HAP-1 (cell line): ENCODE measurements around the gene ITGA7.

Experiments
- DNase-seq, 2 experiments: peaks; one replicate each; pipeline ENCODE4 v3.0.0-alpha.2; 2016 to 2020; ENCODE audit warnings: low spot score in 2 of 2
- H3K27me3 ChIP-seq: fragments of 250-450 bp; sonication (Bioruptor Pico); 2 replicates; pipeline ENCODE4 v1.5.1; 2020; ENCODE audit warnings: low read depth, mild to moderate bottlenecking, moderate library complexity
- H3K36me3 ChIP-seq: fragments of 250-450 bp; sonication (Bioruptor Pico); replicated peaks from 2 replicates; pipeline ENCODE4 v1.5.1; 2020; ENCODE audit warnings: mild to moderate bottlenecking
- H3K4me1 ChIP-seq: fragments of 250-450 bp; sonication (Bioruptor Pico); 2 replicates; pipeline ENCODE4 v1.5.1; 2020; ENCODE audit warnings: mild to moderate bottlenecking
- H3K4me3 ChIP-seq: fragments of 250-450 bp; sonication (Bioruptor Pico); 2 replicates; pipeline ENCODE4 v1.5.1; 2020; ENCODE audit warnings: mild to moderate bottlenecking, moderate library complexity
- H3K9me3 ChIP-seq: fragments of 250-450 bp; sonication (Bioruptor Pico); 2 replicates; pipeline ENCODE4 v1.5.1; 2020; ENCODE audit warnings: mild to moderate bottlenecking, moderate library complexity
- in situ Hi-C: fragments of 300-500 bp; cut with MboI; formaldehyde crosslinking; loops from 3 replicates; pipeline ENCODE4 v1.14.3; 2020; ENCODE audit warnings: low sequenced_read_pairs, inconsistent platforms, mixed read lengths

The ITGA7 gene

DNA sequence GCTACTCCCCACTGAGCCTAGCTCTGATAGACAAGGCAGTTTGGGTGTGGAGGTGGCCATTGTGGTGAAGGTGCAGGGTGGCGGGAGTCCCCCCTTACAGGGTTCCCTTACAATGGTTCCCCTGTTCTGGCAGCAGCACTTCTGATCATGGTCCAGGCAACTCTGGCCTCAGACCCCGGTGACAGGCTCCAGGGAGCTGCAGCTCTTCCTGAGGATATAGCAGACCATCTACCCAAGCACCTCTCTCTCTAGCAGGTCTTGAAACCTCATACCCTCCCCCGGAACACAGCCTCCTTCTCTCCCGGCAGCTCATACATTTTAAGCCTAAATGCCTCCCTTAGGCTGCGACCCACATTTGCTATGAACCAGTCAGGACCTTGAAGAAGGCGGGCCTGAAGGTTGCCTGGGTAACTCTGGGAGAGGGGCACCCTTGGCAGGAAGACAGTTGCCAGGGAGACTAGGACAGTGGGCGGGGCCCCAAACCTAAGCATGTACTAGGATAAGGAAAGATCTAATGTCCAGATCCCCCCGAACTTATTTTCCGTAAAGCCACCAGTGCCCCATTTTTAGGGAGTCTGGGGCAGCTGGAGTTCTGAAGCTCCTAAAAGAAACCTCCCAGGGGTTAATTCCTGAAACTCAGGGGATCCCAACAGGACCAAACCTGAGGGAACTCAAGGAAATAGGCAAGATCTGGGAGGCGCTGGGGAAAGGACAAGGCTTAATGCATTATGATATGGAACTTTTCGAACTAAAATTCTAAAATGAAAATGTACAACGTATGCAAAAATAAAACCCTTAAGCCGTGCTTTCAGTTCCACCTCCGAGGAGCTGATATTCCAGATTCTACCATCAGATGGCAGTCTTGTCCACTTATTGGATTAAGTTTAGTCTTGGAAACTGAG lies 30.7 kb upstream of the ITGA7 start:
- peaks cover 14% of the 10 kb centered on the region for H3K4me1 ChIP-seq
- in situ Hi-C loops: loop anchor here (5.0 to 10.0 kb wide), 2 partner anchors 189 to 376 kb away; partner anchors contain the start of genes PYM1, RPL41 and ZC3H10
- DNase-seq: peak; percentile 95
- no peaks in the 10 kb centered on the region for H3K36me3 ChIP-seq
- no peaks in the 10 kb centered on the region for H3K27me3 ChIP-seq
- no peaks in the 10 kb centered on the region for H3K9me3 ChIP-seq
- H3K4me3 ChIP-seq: peak overlapping the region; percentile 31

DNA sequence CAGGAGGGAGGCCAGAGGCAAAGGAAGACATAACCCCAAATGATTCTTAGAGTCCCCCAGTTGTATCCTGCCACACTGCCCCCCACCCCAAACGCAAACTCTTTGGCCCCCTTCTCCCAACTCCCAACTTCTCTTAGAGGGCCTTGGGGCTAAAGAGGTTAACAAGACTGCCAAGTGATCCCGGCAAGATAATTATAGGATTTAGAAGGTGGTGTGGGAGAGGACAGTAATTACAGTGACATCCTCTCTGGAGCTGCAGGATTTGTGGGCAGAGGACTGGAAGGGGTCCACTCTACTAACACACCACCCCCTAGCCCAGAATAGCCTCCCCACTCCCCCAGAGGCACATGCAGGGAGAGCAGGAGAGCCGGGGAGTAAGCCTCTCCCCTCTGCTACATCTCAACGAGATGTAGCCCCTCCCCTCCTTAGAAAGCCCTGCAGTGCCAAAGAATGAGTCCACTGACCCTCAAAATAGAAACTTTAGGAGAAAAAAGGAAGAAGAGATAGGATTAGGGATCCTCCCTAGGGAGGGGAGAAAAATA lies 29.9 kb upstream of the ITGA7 start:
- Histone ChIP-seq H3K4me3 (peak overlapping the region; percentile 31), H3K9me3 (no peaks in the 10 kb centered on the region), H3K4me1 (peaks cover 13% of the 10 kb centered on the region), H3K36me3 (no peaks in the 10 kb centered on the region), H3K27me3 (no peaks in the 10 kb centered on the region)
- in situ Hi-C loops: loop anchor here (5.0 to 10.0 kb wide), 2 partner anchors 190 to 377 kb away; partner anchors contain the start of genes PYM1, RPL41 and ZC3H10
- peak in 1 of 2 experiments; percentile 47 for DNase-seq

DNA sequence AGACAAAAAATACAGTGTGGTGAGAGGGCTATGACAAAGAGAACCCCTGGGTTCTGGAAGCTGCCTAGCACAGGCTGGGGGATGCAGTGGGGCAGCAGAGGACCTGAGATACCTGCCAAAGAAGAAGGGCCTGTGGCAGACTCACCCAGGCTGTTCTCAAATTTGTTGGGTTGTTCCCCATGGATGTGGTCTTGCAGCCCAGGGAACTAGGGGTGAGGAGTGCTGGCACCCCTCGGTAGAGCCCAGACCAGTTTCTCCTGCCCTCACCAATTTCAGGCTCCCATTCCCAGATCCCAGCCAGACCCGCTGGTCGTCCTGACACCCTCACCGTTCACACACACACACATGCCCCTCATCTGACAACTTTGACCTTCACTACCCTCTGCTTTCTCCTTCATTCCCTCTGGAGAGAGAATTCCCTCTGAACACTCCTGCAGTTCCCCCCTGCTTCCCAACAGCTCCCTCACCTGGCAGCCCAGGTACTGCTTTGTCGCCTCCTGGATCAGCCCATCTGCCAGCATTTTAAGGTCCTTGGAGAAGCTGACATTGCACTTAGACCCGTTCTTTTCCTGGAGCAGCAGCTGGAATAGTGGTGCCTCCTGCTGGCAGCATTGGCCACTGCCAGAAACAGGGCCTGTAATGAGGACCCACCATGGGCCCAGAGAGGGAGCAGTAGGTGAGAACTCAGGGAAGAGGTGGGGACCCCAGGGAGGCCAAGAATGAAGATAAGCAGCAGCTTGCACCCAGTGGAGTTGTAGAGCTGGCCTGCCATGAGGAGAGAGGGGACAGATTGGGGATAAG lies 29.3 kb upstream of the ITGA7 start:
- H3K27me3 ChIP-seq: no peaks in the 10 kb centered on the region
- in situ Hi-C loops: loop anchor here (5.0 to 10.0 kb wide), 2 partner anchors 190 to 378 kb away; partner anchors contain the start of genes PYM1, RPL41 and ZC3H10
- H3K36me3 ChIP-seq: no peaks in the 10 kb centered on the region
- DNase-seq: peak; percentile 58 to 79
- peak overlapping the region; percentile 31 for H3K4me3 ChIP-seq
- peaks cover 11% of the 10 kb centered on the region for H3K4me1 ChIP-seq
- H3K9me3 ChIP-seq: no peaks in the 10 kb centered on the region

DNA sequence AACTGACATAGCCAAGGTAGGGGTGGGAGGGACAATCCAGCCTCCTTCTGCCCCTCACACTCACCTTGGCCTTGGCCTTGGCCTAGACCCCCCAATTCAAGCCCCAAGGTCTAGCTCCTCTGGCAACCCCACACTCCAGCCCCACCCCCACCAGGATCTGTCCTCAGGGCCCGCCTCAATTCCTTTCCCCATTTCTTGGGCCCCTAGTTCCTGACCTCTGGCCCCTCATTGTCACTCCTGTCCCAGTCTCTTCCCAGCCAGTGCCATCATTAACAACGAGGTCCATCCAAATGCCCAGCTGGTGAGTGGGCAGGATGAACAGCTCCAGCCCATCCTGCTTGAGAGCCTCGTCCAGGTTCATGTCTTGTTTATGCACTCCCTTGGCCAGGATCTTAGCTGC lies 28.4 kb upstream of the ITGA7 start:
- Histone ChIP-seq H3K9me3 (no peaks in the 10 kb centered on the region), H3K27me3 (no peaks in the 10 kb centered on the region), H3K4me1 (peaks cover 11% of the 10 kb centered on the region), H3K4me3 (no peak overlapping the region), H3K36me3 (no peaks in the 10 kb centered on the region)
- no peak for DNase-seq
- in situ Hi-C loops: loop anchor here (5.0 to 10.0 kb wide), 2 partner anchors 191 to 379 kb away; partner anchors contain the start of genes PYM1, RPL41 and ZC3H10

DNA sequence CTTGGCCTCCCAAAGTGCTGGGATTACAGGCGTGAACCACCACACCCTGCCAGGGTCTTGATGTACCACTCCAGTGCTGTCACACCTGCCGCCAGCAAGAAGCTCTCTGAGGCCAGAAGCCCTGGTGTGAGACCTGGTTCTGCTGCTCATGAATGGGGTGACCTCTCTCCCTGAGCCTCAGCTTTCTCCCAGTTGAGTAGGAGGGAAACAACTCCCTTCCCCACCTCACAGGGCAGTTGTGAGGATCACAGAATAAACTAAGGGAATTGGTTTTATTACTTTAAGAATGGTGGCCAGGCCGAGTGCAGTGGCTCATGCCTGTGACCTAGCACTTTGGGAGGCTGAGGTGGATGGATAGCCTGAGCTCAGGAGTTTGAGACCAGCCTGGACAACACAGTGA lies 26.9 kb upstream of the ITGA7 start:
- Histone ChIP-seq H3K36me3 (no peaks in the 10 kb centered on the region), H3K4me1 (peaks cover 16% of the 10 kb centered on the region), H3K27me3 (no peaks in the 10 kb centered on the region), H3K4me3 (no peak overlapping the region), H3K9me3 (no peaks in the 10 kb centered on the region)
- no peak for DNase-seq
- in situ Hi-C loops: loop anchor here (10.0 kb wide), 1 partner anchor 380 kb away; the partner anchor contains the start of genes RPL41 and ZC3H10

DNA sequence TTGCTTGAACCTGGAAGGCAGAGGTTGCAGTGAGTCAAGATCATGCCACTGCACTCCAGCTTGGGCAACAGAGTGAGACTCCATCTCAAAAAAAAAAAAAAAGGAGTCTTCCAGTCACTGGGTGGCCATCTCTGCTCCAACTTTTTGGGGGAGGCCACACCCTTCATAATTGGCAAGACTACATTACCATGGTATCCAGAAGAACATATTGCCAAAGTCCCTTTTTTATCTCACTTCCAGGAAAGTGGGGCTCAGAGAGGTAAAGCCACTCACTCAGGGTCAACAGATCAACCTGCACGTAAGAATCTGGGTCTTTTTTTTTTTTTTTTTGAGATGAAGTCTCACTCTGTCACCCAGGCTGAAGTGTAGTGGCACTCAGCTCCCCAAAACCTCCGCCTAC lies 26.2 kb upstream of the ITGA7 start:
- Histone ChIP-seq H3K4me3 (no peak overlapping the region), H3K9me3 (no peaks in the 10 kb centered on the region), H3K36me3 (no peaks in the 10 kb centered on the region), H3K4me1 (peaks cover 18% of the 10 kb centered on the region), H3K27me3 (no peaks in the 10 kb centered on the region)
- in situ Hi-C loops: loop anchor here (10.0 kb wide), 1 partner anchor 381 kb away; the partner anchor contains the start of genes RPL41 and ZC3H10
- no peak for DNase-seq

DNA sequence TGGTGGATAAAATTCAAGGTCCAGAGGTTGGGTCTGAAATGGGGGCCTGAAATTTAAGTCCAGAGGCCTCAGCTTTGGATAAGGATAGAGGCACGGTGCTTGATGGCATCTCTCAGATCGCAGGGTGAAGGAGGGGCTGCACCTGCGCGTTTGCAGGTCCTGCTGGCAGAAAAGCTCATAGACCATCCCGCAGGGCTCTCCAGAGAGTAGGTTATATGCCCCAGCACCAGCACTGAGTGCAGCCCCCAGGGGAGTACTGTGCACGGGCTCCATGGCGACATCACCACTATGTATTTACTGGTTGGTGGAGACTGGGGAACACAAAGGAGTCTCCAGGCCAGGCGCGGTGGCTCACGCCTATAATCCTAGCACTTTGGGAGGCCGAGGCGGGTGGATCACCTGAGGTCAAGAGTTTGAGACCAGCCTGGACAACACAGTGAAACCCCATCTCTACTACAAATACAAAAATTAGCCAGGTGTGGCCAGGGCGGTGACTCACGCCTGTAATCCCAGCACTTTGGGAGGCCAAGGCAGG lies 25.4 kb upstream of the ITGA7 start:
- Histone ChIP-seq H3K27me3 (no peaks in the 10 kb centered on the region), H3K9me3 (no peaks in the 10 kb centered on the region), H3K36me3 (no peaks in the 10 kb centered on the region), H3K4me3 (no peak overlapping the region), H3K4me1 (peaks cover 18% of the 10 kb centered on the region)
- no peak for DNase-seq
- in situ Hi-C loops: loop anchor here (10.0 kb wide), 1 partner anchor 382 kb away; the partner anchor contains the start of genes RPL41 and ZC3H10

DNA sequence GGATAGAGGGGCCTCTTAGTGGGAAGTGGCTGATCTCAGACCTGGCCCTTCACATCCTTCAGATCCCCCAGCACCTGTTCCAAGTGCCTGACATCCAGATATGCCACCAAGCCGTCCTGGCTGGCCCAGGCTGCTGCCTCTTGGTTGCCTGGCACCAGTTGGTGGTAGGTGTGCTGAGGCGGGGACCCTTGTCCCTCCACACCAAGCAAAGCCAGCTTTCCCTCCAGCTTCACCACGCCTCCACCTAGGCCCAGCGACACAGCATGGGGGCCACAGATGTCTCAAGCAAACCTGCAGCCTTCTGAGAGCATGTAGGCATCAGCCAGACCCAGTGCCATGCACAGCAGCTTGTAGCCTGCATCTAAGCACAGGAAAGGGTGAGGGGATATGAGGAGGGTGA lies 24.6 kb upstream of the ITGA7 start:
- Histone ChIP-seq H3K27me3 (no peaks in the 10 kb centered on the region), H3K36me3 (peaks cover 1% of the 10 kb centered on the region; the same call in 1 of the 2 replicates), H3K4me3 (no peak overlapping the region), H3K4me1 (peaks cover 12% of the 10 kb centered on the region), H3K9me3 (no peaks in the 10 kb centered on the region)
- no peak for DNase-seq
- in situ Hi-C loops: loop anchor here (10.0 kb wide), 1 partner anchor 383 kb away; the partner anchor contains the start of genes RPL41 and ZC3H10

DNA sequence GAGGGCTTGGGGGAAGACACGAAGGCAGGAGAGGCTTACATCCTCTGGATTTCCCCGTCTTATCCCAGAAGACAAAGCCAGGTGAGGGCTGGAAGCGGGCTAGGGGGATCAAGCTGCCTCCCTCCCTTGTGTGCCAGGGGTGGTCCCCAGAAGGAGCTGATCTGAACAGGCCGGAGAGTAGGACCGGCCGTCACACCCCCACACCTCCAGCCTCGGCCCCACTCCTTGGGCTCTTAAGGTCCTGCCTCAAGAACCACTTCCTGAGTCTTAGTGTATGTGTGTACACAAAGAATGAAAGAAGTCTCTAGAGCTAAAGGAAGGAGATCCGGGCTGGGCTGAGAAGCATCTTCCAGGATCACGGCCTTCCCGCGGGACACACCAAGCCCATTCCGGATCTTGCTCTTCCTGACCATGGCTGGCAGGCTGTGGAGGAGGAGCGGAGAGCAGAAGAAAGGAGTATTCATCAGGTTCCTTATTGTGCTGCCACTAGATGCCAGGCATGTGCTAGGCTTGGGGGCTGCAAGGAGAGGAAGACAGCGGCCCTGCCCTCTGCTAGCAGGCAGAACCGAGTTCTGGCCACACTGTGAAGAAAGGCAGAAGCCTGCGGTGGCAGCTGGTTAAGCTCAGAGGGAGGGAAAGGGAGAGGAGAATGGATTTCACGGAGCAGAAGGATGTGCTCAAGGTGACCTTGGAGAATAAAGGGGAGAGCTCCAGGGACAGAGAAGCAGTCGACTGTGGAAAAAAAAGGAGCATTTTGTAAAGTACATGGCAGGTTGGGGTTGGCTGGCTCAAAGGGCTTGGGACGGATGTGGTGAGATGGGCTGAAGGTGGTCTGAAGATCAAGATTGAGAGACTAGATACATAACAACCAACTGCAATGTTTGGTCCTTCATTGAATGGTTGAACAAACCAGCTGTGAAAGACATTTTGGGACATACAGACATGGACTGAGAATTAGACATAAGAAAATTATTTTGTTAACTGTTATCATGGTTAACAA lies 22.4 kb upstream of the ITGA7 start:
- in situ Hi-C loops: loop anchor here (10.0 kb wide), 1 partner anchor 385 kb away; the partner anchor contains the start of genes RPL41 and ZC3H10
- Histone ChIP-seq H3K36me3 (peaks cover 19% of the 10 kb centered on the region), H3K4me1 (peaks cover 11% of the 10 kb centered on the region), H3K27me3 (no peaks in the 10 kb centered on the region), H3K4me3 (peak overlapping the region; percentile 58), H3K9me3 (no peaks in the 10 kb centered on the region)
- peak; percentile 30 to 48 for DNase-seq

DNA sequence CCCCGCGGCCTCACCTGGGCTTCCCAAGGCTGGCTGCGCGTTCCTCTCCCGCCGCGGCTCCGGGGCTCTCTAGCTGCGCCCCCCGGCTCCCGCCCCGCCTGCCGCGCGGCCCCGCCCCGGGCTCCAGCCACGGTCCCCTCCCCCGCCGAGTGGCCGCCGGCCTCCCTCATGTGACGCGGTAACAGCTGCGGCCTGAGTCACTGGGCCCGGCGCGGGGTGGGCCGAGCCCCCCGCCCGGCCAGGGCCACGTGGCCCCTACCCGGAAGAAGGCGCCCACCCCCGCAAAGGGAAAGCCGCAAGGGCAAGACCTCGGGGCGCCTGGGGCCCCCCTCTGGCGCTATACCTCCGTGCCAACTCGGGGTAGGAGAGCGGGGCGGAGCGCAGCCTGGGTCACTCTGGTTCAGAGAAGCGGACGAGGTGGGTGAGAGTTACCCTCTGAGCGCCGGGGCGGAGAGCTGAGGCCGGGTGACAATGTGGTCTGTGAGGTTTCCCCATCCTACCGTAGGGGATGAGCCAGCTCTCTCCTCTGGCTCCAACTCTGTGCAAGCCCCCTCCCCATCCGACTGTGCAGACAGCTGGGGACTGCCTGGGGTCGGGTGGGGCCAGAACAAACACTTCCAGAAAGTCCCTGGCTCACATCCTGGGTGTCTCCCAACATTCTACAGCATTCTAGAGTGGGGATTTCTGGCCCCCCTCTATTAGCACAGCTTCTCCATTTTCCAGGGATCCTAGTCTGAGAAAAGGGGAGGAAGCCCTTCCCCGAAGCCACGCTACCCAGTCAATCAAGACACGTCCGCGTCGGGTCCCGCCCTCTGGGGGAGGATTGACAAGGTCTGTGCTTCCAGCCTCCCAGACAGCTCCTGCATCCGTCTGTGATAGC lies 21.5 kb upstream of the ITGA7 start, which contains the start of gene CD63:
TSS of gene CD63 (minus strand) at position 71 of the 880 bp plus-strand sequence. CDS start 668 bp downstream, outside the sequence.
- H3K4me1 ChIP-seq: peaks cover 11% of the 10 kb centered on the region
- DNase-seq: peak; percentile 84 to 92
- peak within 1 kb of the TSS; percentile 58 for H3K4me3 ChIP-seq
- H3K36me3 ChIP-seq: peaks cover 29% of the 10 kb centered on the region
- H3K9me3 ChIP-seq: no peaks in the 10 kb centered on the region
- in situ Hi-C loops: no loop called here
- H3K27me3 ChIP-seq: no peaks in the 10 kb centered on the region

DNA sequence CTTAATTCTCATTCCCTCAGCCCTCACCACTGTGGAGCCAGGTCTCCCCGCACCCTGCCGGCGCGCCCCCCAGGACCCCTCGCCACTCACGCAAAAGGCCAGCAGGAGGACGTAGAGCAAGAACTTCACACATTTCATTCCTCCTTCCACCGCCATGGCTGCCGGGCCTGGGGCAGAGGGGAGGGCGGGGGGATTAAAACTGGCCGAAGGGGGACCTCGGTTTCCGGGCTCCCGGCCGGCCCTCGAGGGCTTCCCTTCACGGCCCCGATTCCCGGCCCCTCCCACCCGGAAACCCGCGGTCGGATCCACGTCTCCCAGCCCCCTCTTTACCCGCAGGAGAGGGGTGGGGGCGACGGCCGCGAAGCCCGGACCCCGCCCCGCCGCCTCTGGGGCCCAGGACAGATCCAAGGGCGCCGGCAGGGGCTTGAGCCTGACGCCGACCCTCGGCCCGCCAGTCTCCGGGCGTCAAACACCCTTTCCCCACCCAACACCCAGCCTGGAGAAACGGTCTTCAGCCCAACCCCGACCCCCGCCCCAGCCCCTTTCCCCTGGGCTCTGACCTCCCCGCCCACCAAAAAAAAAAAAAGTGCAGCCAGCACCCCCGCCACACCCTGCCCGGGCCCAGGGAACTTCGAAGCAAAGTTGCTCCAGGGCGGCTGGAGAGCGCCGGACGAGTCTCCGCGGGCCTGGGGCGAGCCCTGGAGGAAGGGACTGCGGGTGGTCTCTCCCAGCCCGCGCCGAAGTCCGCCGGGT lies 20.7 kb upstream of the ITGA7 start:
- H3K4me3 ChIP-seq: peak overlapping the region; percentile 58
- peak in 1 of 2 experiments; percentile 78 for DNase-seq
- no peaks in the 10 kb centered on the region for H3K27me3 ChIP-seq
- H3K9me3 ChIP-seq: no peaks in the 10 kb centered on the region
- H3K4me1 ChIP-seq: peaks cover 11% of the 10 kb centered on the region
- peaks cover 37% of the 10 kb centered on the region for H3K36me3 ChIP-seq
- in situ Hi-C loops: no loop called here
